K562 (cell line): ENCODE measurements around the gene CDT1. TPM values are rescaled to one million over a fixed set of nuclear protein-coding genes. Genes with fewer than 3 reads are reported as not detected.

ENCODE experiments used
- ATF3 ChIP-seq, 2 experiments: fragments of 450-650 bp in 1 of 2; sonication (generic) in 1 of 2; formaldehyde crosslinking in 1 of 2; IDR thresholded peaks in 1 of 2; conservative IDR thresholded peaks in 1 of 2; 2 replicates each; pipeline versions ENCODE4 v1.6.1 to v1.8.1; 2016 to 2023; ENCODE audit warnings: mild to moderate bottlenecking in 2 of 2, moderate library complexity in 2 of 2, inconsistent platforms in 1 of 2, missing genetic modification reagents in 1 of 2
- CBFA2T2 ChIP-seq: fragments of 450-650 bp; conservative IDR thresholded peaks from 2 replicates; pipeline ENCODE4 v1.6.1; 2017; ENCODE audit warnings: mild to moderate bottlenecking
- IRF1 ChIP-seq: sonication (generic); formaldehyde crosslinking; IDR thresholded peaks from 2 replicates; pipeline ENCODE4 v1.8.0; 2022; ENCODE audit warnings: missing genetic modification reagents, mild to moderate bottlenecking, borderline replicate concordance
- MCM2 ChIP-seq: fragments of 450-650 bp; IDR thresholded peaks from 2 replicates; pipeline ENCODE4 v1.6.1; 2017; ENCODE audit warnings: low read depth, mild to moderate bottlenecking
- NCOA2 ChIP-seq, 2 experiments: fragments of 450-650 bp; IDR thresholded peaks; 2 replicates each; pipeline ENCODE4 v1.6.1; 2018; ENCODE audit warnings: mild to moderate bottlenecking in 2 of 2, moderate library complexity in 1 of 2; ENCODE audit not compliant: partially characterized antibody in 2 of 2
- NR2C2 ChIP-seq, 2 experiments: fragments of 200-800 bp in 1 of 2; sonication (Bioruptor generic) in 1 of 2; sonication (generic) in 1 of 2; formaldehyde crosslinking in 1 of 2; IDR thresholded peaks; 2 replicates each; pipeline versions ENCODE4 v1.6.1 to v1.8.0; 2016 to 2022; ENCODE audit warnings: mild to moderate bottlenecking in 1 of 2, missing compliant biosample characterization in 1 of 2, missing genetic modification characterization in 1 of 2, missing genetic modification reagents in 1 of 2
- RNF219 ChIP-seq: fragments of 250-450 bp; sonication (Bioruptor Pico); IDR thresholded peaks from 2 replicates; pipeline ENCODE4 v1.5.0; 2022; ENCODE audit warnings: mild to moderate bottlenecking
- TAF7 ChIP-seq: fragments of 450-650 bp; IDR thresholded peaks from 2 replicates; pipeline ENCODE4 v1.6.1; 2016; ENCODE audit warnings: missing genetic modification characterization, missing compliant biosample characterization
- USF2 ChIP-seq: sonication (generic); formaldehyde crosslinking; IDR thresholded peaks from 2 replicates; pipeline ENCODE4 v1.5.0; 2020; ENCODE audit warnings: missing genetic modification reagents
- ZBTB49 ChIP-seq: sonication (generic); formaldehyde crosslinking; IDR thresholded peaks from 2 replicates; pipeline ENCODE4 v1.8.0; 2022; ENCODE audit warnings: missing genetic modification reagents, mild to moderate bottlenecking, borderline replicate concordance
- ZBTB5 ChIP-seq: fragments of 450-650 bp; IDR thresholded peaks from 2 replicates; pipeline ENCODE4 v1.6.1; 2017; ENCODE audit warnings: antibody characterized with exemption
- ZNF24 ChIP-seq: fragments of 450-650 bp; IDR thresholded peaks from 2 replicates; pipeline ENCODE4 v1.6.1; 2016
- ZNF449 ChIP-seq: fragments of 250-450 bp; sonication (Bioruptor Pico); IDR thresholded peaks from 2 replicates; pipeline ENCODE4 v1.8.0; 2022; ENCODE audit warnings: moderate library complexity, mild to moderate bottlenecking, inconsistent platforms
- ZNF696 ChIP-seq: fragments of 250-450 bp; sonication (Bioruptor Pico); conservative IDR thresholded peaks from 2 replicates; pipeline ENCODE4 v1.4.0; 2020; ENCODE audit warnings: mild to moderate bottlenecking, moderate library complexity
- polyA plus RNA-seq, 8 experiments: library from polyadenylated mRNA; depleted of rRNA in 4 of 8; stranded (reverse) in 5 of 8; unstranded in 3 of 8; fragments of >200 nt; fragmentation: Nextera tagmentation in 2 of 8; fragmentation: Illumina TruSeq in 1 of 8; extraction: Ambion mirVana in 2 of 8; extraction: Trizol in 1 of 8; gene quantifications; 2 replicates each; pipeline versions ENCODE4 v1.2.1 to v1.2.3, GENCODE V29; 2011 to 2014; ENCODE audit warnings: inconsistent platforms in 1 of 8, missing spikeins in 1 of 8
- total RNA-seq, 7 experiments: library from RNA; depleted of rRNA in 6 of 7; stranded (reverse); fragments of >200 nt in 6 of 7; fragmentation: Illumina TruSeq in 2 of 7; extraction: Trizol in 2 of 7; gene quantifications; 2 replicates each; pipeline versions ENCODE4 v1.2.1 to v1.2.3, GENCODE V29; 2011 to 2021; ENCODE audit warnings: low replicate concordance in 1 of 7

Gene CDT1
- total and polyA plus RNA-seq, 9 of the 15 experiments (the other 6 are each of a cell fraction or from before 2014, with no cell fraction given): 0.92 to 178 (median 14.2) TPM

GRCh38 chr16:88810912-88811768 lies 7.6 kb downstream of the CDT1 start (continued):
- TF ChIP-seq RNF219 (CRISPR knock-in tag) (no peak), ZNF696 (CRISPR knock-in tag) (no peak), IRF1 (CRISPR knock-in tag) (no peak), ZNF449 (CRISPR knock-in tag) (no peak), ZBTB5 (no peak), NCOA2 (IDR thresholded peaks at IDR 0.05; ENCODE audit: partially characterized antibody in 2 of 2) (no peak), TAF7 (tag) (no peak), USF2 (CRISPR knock-in tag) (peak; percentile 94), ZNF24 (no peak), CBFA2T2 (no peak), MCM2 (no peak), NR2C2 (CRISPR knock-in tag; IDR thresholded peaks at IDR 0.05) (peak; percentile 60), NR2C2 (tag; IDR thresholded peaks at IDR 0.05) (peak; percentile 65), ZBTB49 (no peak), ATF3 (IDR thresholded peaks at IDR 0.05) (no peak), ATF3 (CRISPR knock-in tag; conservative IDR thresholded peaks at IDR 0.05) (no peak)
